ENCODE measurements around the gene NXPH4.

NXPH4 gene

GRCh38 chr12:57229634-57230380 is 13.2 kb downstream of the NXPH4 start, which contains the start of gene SHMT2:
TSS of gene SHMT2 (plus strand) at chr12:57229711. CDS start at chr12:57229779, 68 bp downstream.
- TF ChIP-seq CTCF (IDR thresholded peaks at IDR 0.05; ENCODE audit: low read depth, low read length) = no peak
- H3K4me3 ChIP-seq (ENCODE audit: low read depth, low read length) = peak within 1 kb of the TSS; percentile 87
- H3K36me3 ChIP-seq = peaks cover 46% of the 10 kb centered on the region
- no peaks in the 10 kb centered on the region for H3K9me3 ChIP-seq (ENCODE audit: severe bottlenecking)
- H3K27ac ChIP-seq = peak within 1 kb of the TSS; percentile 85
- DNase-seq = peak; percentile 97
- no peaks in the 10 kb centered on the region for H3K27me3 ChIP-seq (ENCODE audit: insufficient read depth, low read depth, severe bottlenecking)

- Histone ChIP-seq H3K9me3 (ENCODE audit: severe bottlenecking) (no peaks in the 10 kb centered on the region), H3K4me3 (ENCODE audit: low read depth, low read length) (peak overlapping the region; percentile 87), H3K27me3 (ENCODE audit: insufficient read depth, low read depth, severe bottlenecking) (no peaks in the 10 kb centered on the region), H3K36me3 (peaks cover 50% of the 10 kb centered on the region), H3K27ac (peak overlapping the region; percentile 85)
- no peak for TF ChIP-seq CTCF (IDR thresholded peaks at IDR 0.05; ENCODE audit: low read depth, low read length)
- DNase-seq = no peak
Measured at GRCh38 chr12:57230381-57231155, 14.0 kb downstream of the NXPH4 start.

- DNase-seq = no peak
- Histone ChIP-seq H3K36me3 (peaks cover 53% of the 10 kb centered on the region), H3K4me3 (ENCODE audit: low read depth, low read length) (no peak overlapping the region), H3K9me3 (ENCODE audit: severe bottlenecking) (no peaks in the 10 kb centered on the region), H3K27me3 (ENCODE audit: insufficient read depth, low read depth, severe bottlenecking) (no peaks in the 10 kb centered on the region), H3K27ac (no peak overlapping the region)
- TF ChIP-seq CTCF (IDR thresholded peaks at IDR 0.05; ENCODE audit: low read depth, low read length) = no peak
Measured at GRCh38 chr12:57231276-57232021, 14.9 kb downstream of the NXPH4 start.

GRCh38 chr12:57232156-57232756 is 15.7 kb downstream of the NXPH4 start:
- DNase-seq = no peak
- no peak overlapping the region for H3K27ac ChIP-seq
- no peak for TF ChIP-seq CTCF (IDR thresholded peaks at IDR 0.05; ENCODE audit: low read depth, low read length)
- H3K36me3 ChIP-seq = peaks cover 53% of the 10 kb centered on the region
- no peak overlapping the region for H3K4me3 ChIP-seq (ENCODE audit: low read depth, low read length)
- H3K27me3 ChIP-seq (ENCODE audit: insufficient read depth, low read depth, severe bottlenecking) = no peaks in the 10 kb centered on the region
- H3K9me3 ChIP-seq (ENCODE audit: severe bottlenecking) = no peaks in the 10 kb centered on the region

- H3K27ac ChIP-seq = 0 out of 2 replicates have a peak overlapping the region, but pooled peaks have one; percentile 18
- TF ChIP-seq CTCF (IDR thresholded peaks at IDR 0.05; ENCODE audit: low read depth, low read length) = no peak
- no peak for DNase-seq
- H3K36me3 ChIP-seq = peaks cover 53% of the 10 kb centered on the region
- H3K27me3 ChIP-seq (ENCODE audit: insufficient read depth, low read depth, severe bottlenecking) = no peaks in the 10 kb centered on the region
- H3K4me3 ChIP-seq (ENCODE audit: low read depth, low read length) = no peak overlapping the region
- H3K9me3 ChIP-seq (ENCODE audit: severe bottlenecking) = no peaks in the 10 kb centered on the region
Measured at GRCh38 chr12:57233357-57234232, 17.0 kb downstream of the NXPH4 start.

Measured in WERI-Rb-1 (cell line).